ENCODE results near the gene IARS1.

The IARS1 gene

DNA sequence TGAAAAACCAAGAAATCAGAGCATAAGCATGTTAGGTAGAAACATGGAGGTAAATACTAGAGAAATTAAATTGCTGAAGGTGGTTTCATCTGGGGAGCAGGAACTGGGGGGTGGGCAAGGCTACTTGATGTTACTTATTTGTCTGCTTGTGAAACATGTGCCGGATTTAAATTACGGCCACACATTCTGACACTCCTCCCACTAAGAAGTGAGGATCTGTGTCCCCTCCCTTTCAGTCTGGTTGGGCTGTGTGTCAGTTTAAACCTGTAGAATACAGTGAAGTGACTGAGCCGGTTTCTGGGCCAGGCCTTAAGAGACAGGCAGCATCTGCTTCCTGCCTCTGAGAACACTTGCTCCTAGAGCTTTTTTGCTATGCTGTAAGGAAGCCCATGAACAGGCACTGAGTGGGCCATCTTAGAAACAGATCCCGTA is 2.3 kb upstream of the IARS1 start:
- DNase-seq (ENCODE audit: low read depth, low spot score): peak; percentile 54

DNA sequence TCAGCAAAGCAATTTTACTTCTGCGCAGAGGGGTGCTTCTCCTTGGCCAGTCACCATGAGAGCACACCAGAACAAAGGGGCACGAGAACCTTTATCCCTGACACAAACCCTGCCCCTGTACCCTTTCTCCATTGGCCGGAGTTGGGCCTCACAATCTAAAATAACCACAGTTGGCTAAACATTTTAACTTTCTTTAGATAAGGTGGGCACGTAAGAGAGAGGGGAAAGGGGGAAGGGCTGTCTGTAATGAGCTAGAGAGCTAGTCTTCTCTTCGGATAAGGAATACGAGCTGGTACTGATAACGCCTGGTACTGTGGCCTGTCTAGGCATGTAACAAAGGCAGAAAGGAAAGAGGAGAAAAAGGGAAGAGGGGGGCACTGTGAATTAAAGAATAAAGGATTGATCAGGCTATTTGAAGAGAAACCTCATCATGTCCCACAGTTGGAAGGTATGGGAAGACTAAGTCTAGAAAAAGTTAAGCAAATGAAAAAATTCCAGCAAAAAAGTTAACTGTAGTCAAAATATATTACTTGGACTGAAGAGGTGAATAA is 1.8 kb upstream of the IARS1 start:
- peak; percentile 14 for DNase-seq (ENCODE audit: low read depth, low spot score)

DNA sequence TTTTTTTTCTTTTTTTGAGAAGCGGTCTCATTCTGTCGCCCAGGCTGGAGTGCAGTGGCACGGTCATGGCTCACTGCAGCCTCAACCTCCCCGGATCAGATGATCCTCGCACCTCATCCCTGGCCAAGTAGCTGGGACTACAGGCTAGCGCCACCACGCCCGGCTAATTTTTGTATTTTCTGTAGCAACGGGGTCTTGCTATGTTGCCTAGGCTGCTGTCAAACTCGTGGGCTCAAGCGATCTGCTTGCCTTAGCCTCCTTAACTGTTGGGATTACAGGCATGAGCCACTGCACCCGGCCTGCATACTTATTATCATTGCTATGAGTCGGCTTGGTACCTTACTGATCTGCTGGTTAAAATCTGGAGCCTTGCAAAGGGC is 790 bp upstream of the IARS1 start:
- DNase-seq (ENCODE audit: low read depth, low spot score): peak; percentile 47

DNA sequence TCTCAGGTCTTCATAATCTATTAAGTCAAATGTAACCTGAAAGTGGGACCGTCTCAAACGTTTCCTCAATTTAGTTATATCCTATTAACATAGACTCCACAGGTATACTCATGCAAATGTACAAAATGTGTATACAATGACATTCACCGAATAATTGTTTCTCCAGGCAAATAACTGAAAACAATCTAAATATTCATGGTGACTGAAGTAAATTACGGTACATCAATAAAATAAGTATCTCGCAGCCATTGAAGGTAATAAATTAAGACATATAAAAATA is 482 bp downstream of the IARS1 start:
- no peak for DNase-seq (ENCODE audit: low read depth, low spot score)

DNA sequence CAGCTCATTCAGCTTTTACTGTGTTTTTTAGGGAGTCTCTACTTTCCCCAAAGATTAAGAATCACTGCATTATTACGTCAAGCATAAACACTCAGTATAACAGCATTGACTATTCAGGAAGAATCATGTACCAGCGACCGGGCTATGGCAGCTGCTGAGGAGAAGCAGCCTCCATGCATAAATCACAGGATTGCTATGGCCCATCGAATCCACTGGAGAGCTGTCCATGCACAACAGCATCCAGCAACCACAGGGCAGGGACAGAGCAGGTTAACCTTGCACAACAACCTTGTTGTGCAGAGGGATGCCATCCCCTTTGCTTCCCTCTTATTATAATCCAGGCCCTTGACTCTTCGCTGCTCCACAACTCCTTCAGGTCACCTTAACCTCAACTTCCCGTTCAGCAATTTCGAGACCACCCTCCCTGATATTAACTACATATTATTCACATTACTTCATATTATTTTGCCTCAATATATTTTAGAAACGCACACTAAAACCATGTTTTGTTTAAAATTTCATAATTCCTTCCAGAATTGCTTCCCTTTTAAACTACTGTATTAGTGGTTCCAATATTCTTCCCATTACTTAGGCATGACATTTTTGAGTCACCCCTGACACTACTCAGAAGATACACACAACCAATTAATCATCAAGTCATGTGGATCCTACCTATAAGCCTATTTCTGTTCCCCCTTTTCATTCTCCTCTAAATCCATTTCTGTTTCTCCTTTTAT is 991 bp downstream of the IARS1 start:
- peak; percentile 24 for DNase-seq (ENCODE audit: low read depth, low spot score)

DNA sequence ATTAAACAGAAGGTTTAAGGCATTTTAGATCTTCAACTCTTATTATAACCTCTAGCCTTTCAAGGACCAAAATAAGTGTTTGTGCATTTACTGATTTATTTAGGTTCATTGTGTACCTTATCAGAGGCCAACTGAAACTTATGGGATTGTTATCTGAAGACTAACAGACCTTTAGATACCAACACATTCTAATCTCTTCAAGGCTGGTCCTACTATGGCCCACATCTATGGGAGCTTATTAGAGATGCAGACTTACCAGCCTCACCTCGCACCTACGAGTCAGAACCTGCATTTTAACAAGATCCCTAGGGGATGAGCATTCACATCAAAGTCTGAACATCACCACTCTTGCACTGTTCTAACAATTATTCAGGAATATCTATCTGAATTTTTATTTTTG is 1.9 kb downstream of the IARS1 start:
- DNase-seq (ENCODE audit: low read depth, low spot score): no peak

DNA sequence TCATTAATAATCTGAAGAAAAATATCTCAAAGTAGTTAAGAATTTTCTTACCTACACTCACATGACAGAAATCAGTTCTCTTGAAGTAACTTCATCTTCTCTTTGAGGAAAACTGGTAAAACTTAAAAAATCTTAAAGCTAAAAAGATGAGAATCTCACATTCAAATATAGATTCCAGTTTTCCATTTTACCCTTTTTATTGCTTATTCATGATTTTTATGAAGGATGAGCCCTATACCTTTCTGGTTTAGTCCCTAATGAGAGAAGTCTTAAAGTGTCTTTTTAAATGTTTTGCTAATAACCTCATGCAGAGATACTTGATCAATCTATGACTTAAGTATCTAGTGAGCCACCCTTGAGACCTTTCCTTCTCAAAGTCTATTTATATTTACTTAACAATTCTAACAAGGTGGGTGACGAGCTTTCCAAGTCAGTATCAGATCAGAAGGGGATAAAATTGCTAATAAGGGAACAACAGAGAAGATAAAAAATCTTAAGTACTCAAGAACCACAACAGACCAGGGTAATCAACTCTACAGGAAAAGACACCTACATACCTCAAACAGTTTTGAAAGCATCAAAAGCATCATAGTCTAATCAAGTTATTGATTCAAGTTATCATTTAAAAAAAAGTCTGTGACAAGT is 2.6 kb downstream of the IARS1 start:
- no peak for DNase-seq (ENCODE audit: low read depth, low spot score)

DNA sequence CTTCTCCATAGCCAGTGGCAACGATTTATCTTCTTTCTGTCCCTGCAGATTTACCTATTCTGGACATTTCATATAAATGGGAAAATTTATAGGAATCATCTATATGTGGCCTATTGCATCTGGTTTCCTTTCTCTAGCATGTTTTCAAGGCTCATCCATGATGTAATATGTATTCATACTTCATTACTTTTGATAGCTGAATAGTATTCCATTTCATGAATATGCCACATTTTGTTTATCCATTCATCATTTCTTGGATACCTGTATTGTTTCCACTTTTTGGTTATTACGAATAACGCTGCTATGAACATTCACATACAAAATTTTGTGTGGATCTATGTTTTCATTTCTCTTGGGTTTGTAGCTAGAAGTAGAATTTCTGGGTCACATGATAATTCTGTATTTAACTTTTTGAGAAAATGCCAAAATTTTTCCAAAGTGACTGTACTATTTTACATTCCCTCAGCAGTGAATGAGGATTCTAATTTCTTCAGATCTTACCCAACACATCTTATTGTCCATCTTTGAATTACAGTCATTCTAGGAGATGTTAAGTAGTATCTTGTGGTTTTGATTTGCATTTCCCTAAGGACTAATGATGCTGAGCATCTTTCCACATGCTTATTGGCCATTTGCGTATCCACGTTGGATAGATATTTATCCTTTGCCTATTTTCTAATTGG is 3.6 kb downstream of the IARS1 start:
- no peak for DNase-seq (ENCODE audit: low read depth, low spot score)

DNA sequence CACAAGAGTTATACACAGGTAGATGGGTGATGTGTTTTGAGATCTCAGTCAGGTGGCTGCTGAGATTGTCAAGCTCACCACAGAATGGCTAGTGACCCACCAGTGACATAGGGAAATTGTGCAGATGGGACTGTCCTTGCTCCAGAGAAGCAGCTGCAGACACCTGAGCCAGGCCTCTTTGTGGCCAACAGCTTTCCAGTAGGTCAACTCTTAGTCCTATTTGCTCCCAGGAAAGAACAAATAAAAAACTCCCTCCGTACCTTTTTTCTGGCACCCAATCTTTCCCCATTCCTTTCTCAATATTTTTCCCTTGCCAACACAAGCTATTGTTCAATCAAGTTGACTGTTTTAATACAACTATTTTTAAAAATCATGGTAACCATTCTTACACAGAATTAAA is 14.2 kb downstream of the IARS1 start:
- no peak for DNase-seq (ENCODE audit: low read depth, low spot score)

DNA sequence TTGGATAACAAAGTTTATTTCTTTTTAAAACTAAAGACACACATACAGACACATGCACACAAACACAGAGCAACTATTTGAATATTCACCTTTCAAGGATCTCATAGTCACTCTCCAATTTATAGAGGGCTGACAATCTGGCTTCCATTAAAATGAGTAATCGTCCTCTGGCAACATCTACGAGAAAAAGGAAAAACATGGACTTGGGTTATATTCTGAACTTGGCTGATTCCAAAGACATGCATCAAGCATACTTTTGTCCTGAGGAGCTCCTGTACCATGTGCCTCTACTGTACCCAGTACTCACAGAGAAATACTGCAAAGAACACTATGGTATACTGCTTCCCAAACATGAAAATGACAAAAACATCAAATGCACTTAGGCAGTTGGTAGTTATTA is 15.4 kb downstream of the IARS1 start:
- no peak for DNase-seq (ENCODE audit: low read depth, low spot score)

DNA sequence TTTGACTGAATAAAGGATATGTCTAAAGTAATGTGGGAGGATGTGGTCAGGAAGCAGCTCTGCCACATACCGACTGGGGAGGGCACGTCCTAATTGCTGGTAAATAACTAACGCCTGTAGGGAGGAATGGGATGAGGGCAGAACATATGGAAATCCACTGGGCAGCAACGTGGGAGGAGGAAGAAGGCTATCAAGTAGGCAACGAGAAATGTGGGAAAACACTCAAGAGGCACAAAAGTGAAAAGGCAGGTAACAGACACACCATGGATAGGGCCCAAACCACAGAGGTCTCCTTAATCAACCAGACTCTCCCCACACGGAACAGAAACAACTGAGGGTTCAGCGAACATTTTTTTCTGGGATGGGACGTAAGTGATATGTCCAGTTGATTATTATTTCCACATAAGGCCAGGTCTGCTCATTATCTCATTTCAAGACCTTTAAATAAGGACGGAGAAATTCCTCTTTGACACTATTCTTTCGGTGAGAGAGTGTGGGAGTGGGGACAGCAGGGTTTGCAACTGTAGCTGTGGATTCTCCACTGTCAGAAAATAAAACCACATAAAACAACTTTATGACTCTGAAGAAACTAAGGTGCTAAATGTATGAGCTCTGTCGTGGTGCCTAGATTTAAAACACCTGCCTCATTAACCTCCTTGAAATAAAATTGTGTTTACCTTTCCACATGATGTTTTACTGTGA is 17.0 kb downstream of the IARS1 start:
- no peak for DNase-seq (ENCODE audit: low read depth, low spot score)

DNA sequence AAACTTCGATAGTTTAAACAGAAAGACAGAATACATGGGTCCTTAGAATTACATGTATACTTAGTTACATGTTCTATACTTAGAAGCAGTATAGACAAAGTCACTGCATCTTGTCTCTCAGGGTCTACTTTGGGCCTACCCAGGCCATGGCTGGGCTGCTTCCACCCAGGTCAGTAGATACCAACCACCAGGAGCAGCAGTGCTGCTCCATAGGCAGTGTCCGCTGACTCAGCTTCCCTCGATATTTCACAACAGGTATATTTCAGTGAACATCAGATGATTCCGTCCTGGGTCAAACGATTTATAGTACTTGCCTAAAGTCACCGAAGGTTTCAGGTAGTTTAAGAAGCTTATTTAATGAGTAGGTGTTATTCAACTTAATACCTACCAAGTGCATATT is 18.0 kb downstream of the IARS1 start:
- DNase-seq (ENCODE audit: low read depth, low spot score): no peak

DNA sequence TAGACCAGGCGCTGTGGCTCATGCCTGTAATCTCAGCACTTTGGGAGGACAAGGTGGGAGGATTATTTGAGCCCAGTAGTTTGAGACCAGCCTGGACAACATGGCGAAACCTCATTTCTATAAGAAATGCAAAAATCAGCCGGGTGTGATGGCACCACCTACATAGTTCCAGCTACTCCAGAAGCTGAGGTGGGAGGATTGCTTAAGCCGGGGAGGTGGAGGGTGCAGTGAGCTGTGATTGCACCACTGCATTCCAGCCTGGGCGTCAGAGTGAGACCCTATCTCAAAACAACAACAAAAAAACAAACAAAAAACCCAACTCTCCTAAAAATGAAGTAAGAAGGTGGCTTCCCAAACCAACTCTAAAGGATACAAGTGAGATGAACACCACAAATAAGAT is 23.0 kb downstream of the IARS1 start:
- no peak for DNase-seq (ENCODE audit: low read depth, low spot score)

DNA sequence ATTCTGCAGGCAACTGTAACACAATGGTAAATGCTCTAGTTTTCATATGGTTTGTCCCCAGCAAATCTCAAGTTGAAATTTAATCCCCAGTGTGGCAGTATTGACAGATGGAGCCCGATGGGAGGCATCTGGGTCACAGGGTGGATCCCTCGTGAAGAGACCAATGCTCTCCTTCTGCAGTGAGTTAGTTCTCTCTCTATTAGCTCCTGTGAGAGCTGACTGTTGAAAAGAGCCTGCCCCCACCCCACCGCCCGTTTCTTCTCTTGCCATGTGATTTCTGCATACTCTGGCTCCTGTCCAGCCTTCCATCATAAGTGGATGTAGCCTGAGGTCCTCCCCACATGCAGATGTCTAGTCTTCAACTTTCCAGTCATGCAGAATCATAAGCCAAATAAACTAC is 27.0 kb downstream of the IARS1 start:
- DNase-seq (ENCODE audit: low read depth, low spot score): no peak

DNA sequence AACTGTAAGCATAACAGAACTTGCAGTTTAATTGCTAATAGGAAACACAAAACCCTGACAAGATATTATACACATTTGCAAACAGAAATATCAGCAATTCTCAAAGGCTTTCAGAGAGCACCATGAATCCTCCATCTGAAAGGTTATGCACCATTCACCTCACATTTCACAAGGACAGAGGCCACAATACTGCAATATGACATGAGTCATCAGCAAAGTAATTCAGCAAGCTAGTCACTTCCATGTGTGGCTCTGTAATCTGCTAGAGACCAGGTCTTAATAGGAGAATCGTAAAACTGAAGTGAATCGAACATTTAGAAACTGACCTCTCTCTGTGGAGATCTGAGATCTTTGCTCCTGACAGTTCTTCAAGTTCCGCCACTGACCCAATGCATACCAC is 28.3 kb downstream of the IARS1 start:
- DNase-seq (ENCODE audit: low read depth, low spot score): no peak

DNA sequence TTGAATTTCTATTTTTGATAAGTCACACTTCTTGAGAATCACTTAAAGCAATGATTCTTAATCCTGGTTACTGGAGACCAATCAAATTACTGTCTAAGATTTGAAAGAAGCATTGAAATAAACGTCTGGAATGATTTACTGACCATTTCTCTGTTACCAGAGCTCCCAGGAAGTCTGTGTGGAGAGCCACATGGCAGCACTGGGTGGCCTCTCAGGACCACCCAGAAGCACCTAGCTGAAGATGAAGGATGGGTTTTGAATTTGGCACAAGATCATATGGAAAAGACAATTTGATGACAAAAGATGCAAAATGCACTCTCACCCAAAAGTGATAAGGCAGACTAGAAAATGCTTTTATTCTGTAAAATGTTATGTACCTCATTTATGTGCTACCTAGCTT is 30.4 kb downstream of the IARS1 start:
- no peak for DNase-seq (ENCODE audit: low read depth, low spot score)

DNA sequence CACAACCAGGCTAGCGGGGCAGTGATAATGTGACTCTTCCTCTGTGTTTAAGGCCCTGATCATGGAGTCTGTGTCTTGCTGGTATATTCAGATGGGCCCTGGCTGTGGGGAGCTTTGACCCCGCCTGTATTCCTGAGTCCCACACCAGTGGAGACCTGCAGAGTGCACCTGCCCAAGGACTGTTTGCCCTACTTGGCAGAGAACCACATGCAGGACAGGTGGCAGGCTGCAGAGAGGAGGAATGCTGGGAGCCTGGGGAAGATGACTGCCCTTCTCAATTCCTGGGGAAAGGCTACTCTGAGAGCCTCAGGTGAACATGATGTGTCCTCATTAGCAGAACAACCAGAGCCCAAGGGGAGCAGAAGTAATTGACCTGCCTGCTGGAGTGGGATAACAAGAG is 36.2 kb downstream of the IARS1 start:
- DNase-seq (ENCODE audit: low read depth, low spot score): no peak

DNA sequence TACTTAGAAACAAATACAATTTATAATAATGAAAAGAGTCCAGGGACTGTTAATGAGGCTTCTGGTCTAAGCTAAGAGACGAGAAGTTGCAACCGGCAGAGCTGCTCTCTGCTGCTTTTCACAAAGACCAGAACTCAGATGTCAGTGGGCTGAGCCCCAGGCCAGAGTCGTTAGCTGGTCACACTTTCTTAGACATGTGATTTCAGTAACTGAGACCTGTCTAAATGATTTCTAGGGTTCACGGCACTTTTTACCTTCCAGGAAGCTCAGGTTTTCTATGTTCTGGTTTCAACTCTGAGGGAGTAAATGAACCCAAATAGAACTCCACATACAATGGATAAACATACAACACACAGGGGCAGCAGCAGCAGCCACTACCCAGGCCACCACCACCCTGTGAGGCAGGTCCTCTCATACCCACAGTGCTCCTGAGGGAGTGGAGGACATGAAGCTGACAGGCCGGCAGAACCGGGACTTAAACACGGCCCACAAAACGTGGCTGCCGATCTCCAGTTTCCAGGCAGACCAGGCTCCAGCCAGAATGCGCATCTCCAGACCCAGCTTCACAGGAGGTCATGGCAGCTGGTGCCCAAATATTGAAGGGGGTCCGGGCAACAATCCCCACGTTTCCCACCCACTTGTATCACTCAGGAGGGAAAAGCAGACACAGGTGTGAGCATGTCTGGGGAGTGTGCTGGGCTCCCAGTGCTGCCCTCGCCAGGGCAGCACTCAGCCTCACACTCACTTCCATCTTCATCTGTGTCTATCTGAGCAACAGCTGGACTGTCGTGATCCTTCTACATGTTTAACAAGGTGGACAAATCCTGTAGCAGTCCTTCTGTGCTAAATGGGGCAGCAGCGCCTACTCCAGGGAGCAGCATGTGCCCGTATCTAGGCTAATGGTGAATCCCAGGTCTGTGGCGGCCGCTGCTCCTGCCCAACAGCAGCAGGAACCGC is 38.8 kb downstream of the IARS1 start:
- DNase-seq (ENCODE audit: low read depth, low spot score): no peak

DNA sequence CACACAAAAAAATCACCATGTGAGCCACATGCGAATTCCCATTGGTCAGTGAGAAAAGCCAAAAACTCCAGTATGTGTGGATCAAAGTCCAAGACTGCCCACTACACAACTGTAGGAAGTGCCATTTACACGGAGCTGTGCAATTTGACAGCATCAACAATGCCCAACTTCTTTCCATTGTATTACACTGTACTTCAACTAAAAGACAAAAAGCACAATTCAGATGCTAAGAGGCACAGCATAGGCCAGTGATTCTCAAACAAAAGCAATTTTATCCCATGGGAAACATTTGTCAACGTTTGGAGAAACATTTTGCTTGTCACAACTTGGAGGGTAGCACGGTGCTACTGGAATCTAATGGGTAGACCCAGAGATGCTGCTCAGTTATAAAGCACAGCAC is 39.8 kb downstream of the IARS1 start:
- DNase-seq (ENCODE audit: low read depth, low spot score): no peak

DNA sequence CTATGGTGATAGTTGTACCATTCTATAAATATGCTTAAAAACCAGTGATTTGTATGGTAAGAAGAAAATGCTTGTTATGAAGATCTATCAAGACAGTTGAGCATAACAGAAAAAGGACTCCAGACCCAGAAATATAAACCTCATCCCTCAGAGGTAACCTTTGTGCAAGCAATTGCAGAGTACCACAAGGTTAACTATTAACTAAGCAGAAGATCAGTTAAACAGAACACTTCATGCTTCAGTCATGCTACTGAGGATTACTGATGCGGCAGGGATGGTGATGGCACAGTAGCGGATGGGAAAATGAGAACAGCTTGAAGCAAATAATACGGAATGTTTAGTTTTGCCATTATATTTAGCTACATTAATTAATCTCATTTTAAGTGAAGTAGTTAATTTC is 45.5 kb downstream of the IARS1 start:
- no peak for DNase-seq (ENCODE audit: low read depth, low spot score)

DNA sequence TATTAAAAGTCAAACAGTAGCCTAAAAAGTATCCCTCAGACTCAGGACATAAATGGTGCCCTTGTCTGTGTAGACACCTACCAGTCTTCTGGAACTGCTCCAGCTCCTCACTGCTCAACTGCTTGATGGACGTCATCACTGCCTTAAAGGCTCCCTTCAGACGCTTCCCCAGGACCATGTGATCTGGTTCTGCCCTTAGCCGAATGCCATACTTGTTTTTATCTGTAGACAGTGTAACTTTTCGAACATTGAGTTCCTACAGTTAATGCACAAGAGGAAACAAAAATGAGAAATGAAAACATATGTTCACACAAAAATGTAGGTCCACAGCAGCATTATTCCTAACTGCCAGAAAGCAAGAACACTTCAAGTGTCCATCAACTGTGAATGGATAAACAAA is 46.2 kb downstream of the IARS1 start:
- DNase-seq (ENCODE audit: low read depth, low spot score): no peak

All from ELF-1 (cell line).